GM23338 (cell line): Measurements from ENCODE around the gene TMEM225B. TPM values are rescaled to one million over a fixed set of nuclear protein-coding genes. Genes with fewer than 3 reads are reported as not detected.

Experiments
- ATAC-seq: fragments of 200-7000 bp; cut with Tn5 transposase; 3 replicates; pipeline ENCODE4 v1.9.1; 2020
- DNase-seq: peaks from one replicate; pipeline ENCODE4 v3.0.0-alpha.2; 2015; ENCODE audit warnings: low spot score
- H2AFZ ChIP-seq: fragments of 200-600 bp; sonication (generic); 2 replicates; pipeline ENCODE4 v1.8.0; 2016; ENCODE audit warnings: antibody characterized with exemption, mild to moderate bottlenecking, moderate library complexity
- H3F3A ChIP-seq: fragments of 200-600 bp; sonication (generic); replicated peaks from 2 replicates; pipeline ENCODE4 v1.8.0; 2017; ENCODE audit warnings: antibody characterized with exemption, mixed run types, low read depth
- H3K27ac ChIP-seq: fragments of 200-600 bp; sonication (generic); 2 replicates; pipeline ENCODE4 v1.6.1; 2016; ENCODE audit warnings: low read depth
- H3K27me3 ChIP-seq: fragments of 200-600 bp; sonication (generic); 2 replicates; pipeline ENCODE4 v1.8.0; 2016; ENCODE audit warnings: mild to moderate bottlenecking, mixed run types, moderate library complexity; ENCODE audit not compliant: insufficient read depth
- H3K36me3 ChIP-seq: fragments of 200-600 bp; sonication (generic); 2 replicates; pipeline ENCODE4 v1.8.0; 2016; ENCODE audit warnings: mild to moderate bottlenecking; ENCODE audit not compliant: insufficient read depth
- H3K4me1 ChIP-seq: fragments of 200-600 bp; sonication (generic); 2 replicates; pipeline ENCODE4 v1.8.0; 2016; ENCODE audit warnings: mild to moderate bottlenecking, moderate library complexity; ENCODE audit not compliant: insufficient read depth
- H3K4me2 ChIP-seq: fragments of 200-600 bp; sonication (generic); 2 replicates; pipeline ENCODE4 v1.7.1; 2017; ENCODE audit warnings: mixed run types
- H3K4me3 ChIP-seq: fragments of 200-600 bp; sonication (generic); 2 replicates; pipeline ENCODE4 v1.6.1; 2016; ENCODE audit warnings: mixed run types
- H3K79me2 ChIP-seq: fragments of 200-600 bp; sonication (generic); replicated peaks from 2 replicates; pipeline ENCODE4 v1.8.0; 2017; ENCODE audit warnings: mild to moderate bottlenecking; ENCODE audit not compliant: insufficient read depth
- H3K9me2 ChIP-seq: fragments of 200-600 bp; sonication (generic); 2 replicates; pipeline ENCODE4 v1.8.0; 2017; ENCODE audit not compliant: insufficient read depth
- H4K20me1 ChIP-seq: fragments of 200-600 bp; sonication (generic); replicated peaks from 2 replicates; pipeline ENCODE4 v1.8.0; 2017; ENCODE audit warnings: mild to moderate bottlenecking; ENCODE audit not compliant: insufficient read depth
- H3K27ac Mint-ChIP-seq: 2 replicates; pipeline ENCODE4 v1.8.0; 2020; ENCODE audit warnings: inconsistent platforms, mild to moderate bottlenecking, moderate library complexity, mixed read lengths
- H3K27me3 Mint-ChIP-seq: 3 replicates; pipeline ENCODE4 v1.8.0; 2022; ENCODE audit warnings: low read depth, mild to moderate bottlenecking, moderate library complexity, mixed read lengths, inconsistent platforms; ENCODE audit not compliant: insufficient read depth, poor library complexity
- H3K36me3 Mint-ChIP-seq: 3 replicates; pipeline ENCODE4 v1.8.0; 2021; ENCODE audit warnings: low read depth, mild to moderate bottlenecking, inconsistent platforms, moderate library complexity, mixed read lengths
- H3K4me1 Mint-ChIP-seq: 3 replicates; pipeline ENCODE4 v1.8.0; 2020; ENCODE audit warnings: mild to moderate bottlenecking, inconsistent platforms, mixed read lengths
- H3K4me3 Mint-ChIP-seq: 3 replicates; pipeline ENCODE4 v1.8.0; 2021; ENCODE audit warnings: moderate library complexity, mild to moderate bottlenecking, inconsistent platforms, mixed read lengths
- H3K9me3 Mint-ChIP-seq: 3 replicates; pipeline ENCODE4 v1.8.0; 2020; ENCODE audit warnings: moderate library complexity, mild to moderate bottlenecking, inconsistent platforms, mixed read lengths
- CREB1 ChIP-seq: fragments of 250-450 bp; sonication (Bioruptor Pico); IDR thresholded peaks from 2 replicates; pipeline ENCODE4 v1.5.0; 2020; ENCODE audit warnings: low read depth, mild to moderate bottlenecking, moderate library complexity
- ETS1 ChIP-seq: IDR thresholded peaks from 2 replicates; pipeline ENCODE4 v1.6.1; 2016; ENCODE audit warnings: antibody characterized with exemption
- EZH2 ChIP-seq: fragments of 200-600 bp; sonication (generic); IDR thresholded peaks from one replicate; pipeline ENCODE4 v1.8.0; 2017; ENCODE audit warnings: antibody characterized with exemption, mild to moderate bottlenecking, low read depth; ENCODE audit not compliant: unreplicated experiment
- EZH2phosphoT487 ChIP-seq: fragments of 200-600 bp; sonication (generic); IDR thresholded peaks from one replicate; pipeline ENCODE4 v1.8.1; 2018; ENCODE audit warnings: antibody characterized with exemption; ENCODE audit not compliant: unreplicated experiment
- JUNB ChIP-seq: IDR thresholded peaks from one replicate; pipeline ENCODE4 v1.6.1; 2016; ENCODE audit warnings: antibody characterized with exemption; ENCODE audit not compliant: unreplicated experiment
- NANOG ChIP-seq: IDR thresholded peaks from 2 replicates; pipeline ENCODE4 v1.6.1; 2016; ENCODE audit warnings: antibody characterized with exemption, borderline replicate concordance
- POLR2AphosphoS5 ChIP-seq: IDR thresholded peaks from 2 replicates; pipeline ENCODE4 v1.6.1; 2016; ENCODE audit warnings: antibody characterized with exemption, low read depth
- ZNF114 ChIP-seq: fragments of 250-450 bp; sonication (Bioruptor Pico); IDR thresholded peaks from 2 replicates; pipeline ENCODE4 v1.5.0; 2020; ENCODE audit warnings: mild to moderate bottlenecking, moderate library complexity
- ZNF331 ChIP-seq: fragments of 250-450 bp; sonication (Bioruptor Pico); IDR thresholded peaks from 2 replicates; pipeline ENCODE4 v1.5.0; 2020; ENCODE audit warnings: low read depth, mild to moderate bottlenecking, moderate library complexity
- polyA plus RNA-seq: library from polyadenylated mRNA; unstranded; fragments of >200 nt; fragmentation: Nextera tagmentation; extraction: Ambion mirVana; gene quantifications from 2 replicates; pipeline ENCODE4 v1.2.1, GENCODE V29; 2016
- total RNA-seq: library from RNA; depleted of rRNA; stranded (reverse); fragments of >200 nt; shearing (Covaris generic); gene quantifications from 2 replicates; pipeline ENCODE4 v1.2.3, GENCODE V29; 2014
- TF ChIP-seq, protein P1 (sequence below): IDR thresholded peaks from one replicate; pipeline ENCODE4 v1.6.1; 2018; ENCODE audit warnings: antibody characterized with exemption; ENCODE audit not compliant: unreplicated experiment
- TF ChIP-seq, protein P2 (sequence below): fragments of 250-450 bp; sonication (Bioruptor Pico); IDR thresholded peaks from 2 replicates; pipeline ENCODE4 v1.5.0; 2020; ENCODE audit warnings: mild to moderate bottlenecking, moderate library complexity

The TMEM225B gene
- total and polyA plus RNA-seq, 2 experiments from 2014 or later = 0.45 TPM; not detected in 1

DNA sequence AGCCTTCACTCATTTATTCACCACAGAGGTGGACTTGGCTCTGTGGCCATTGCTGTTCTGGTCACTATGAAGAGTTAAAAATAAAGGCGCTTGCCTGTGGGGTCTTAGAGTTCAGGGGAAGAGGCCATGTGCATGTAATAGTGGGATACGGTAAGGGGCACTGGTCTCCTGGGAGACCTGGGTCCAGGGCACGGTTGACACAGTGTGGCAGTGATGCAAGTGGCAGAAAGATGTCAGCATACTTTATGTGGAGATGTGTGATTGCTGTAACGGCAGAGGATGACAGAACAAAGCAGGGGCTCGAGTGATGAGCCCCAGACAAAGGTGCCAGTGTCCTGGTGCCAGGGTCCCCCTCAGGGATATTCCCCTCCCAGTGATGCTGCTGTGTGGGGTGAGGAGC is 27.3 kb downstream of the TMEM225B start:
- no peak overlapping the region for H3K4me2 ChIP-seq
- ATAC-seq (no peak), DNase-seq (no peak)
- TF ChIP-seq EZH2 = no peak
- no peak for TF ChIP-seq ZNF114
- no peak for TF ChIP-seq ZNF331 (CRISPR knock-in tag)
- no peak for TF ChIP-seq NANOG
- TF ChIP-seq ETS1 = no peak
- no peak for TF ChIP-seq CREB1 (CRISPR knock-in tag)
- TF ChIP-seq POLR2AphosphoS5 = no peak
- no peak for TF ChIP-seq EZH2phosphoT487
- no peak for TF ChIP-seq JUNB
- TF ChIP-seq, protein P1, sequence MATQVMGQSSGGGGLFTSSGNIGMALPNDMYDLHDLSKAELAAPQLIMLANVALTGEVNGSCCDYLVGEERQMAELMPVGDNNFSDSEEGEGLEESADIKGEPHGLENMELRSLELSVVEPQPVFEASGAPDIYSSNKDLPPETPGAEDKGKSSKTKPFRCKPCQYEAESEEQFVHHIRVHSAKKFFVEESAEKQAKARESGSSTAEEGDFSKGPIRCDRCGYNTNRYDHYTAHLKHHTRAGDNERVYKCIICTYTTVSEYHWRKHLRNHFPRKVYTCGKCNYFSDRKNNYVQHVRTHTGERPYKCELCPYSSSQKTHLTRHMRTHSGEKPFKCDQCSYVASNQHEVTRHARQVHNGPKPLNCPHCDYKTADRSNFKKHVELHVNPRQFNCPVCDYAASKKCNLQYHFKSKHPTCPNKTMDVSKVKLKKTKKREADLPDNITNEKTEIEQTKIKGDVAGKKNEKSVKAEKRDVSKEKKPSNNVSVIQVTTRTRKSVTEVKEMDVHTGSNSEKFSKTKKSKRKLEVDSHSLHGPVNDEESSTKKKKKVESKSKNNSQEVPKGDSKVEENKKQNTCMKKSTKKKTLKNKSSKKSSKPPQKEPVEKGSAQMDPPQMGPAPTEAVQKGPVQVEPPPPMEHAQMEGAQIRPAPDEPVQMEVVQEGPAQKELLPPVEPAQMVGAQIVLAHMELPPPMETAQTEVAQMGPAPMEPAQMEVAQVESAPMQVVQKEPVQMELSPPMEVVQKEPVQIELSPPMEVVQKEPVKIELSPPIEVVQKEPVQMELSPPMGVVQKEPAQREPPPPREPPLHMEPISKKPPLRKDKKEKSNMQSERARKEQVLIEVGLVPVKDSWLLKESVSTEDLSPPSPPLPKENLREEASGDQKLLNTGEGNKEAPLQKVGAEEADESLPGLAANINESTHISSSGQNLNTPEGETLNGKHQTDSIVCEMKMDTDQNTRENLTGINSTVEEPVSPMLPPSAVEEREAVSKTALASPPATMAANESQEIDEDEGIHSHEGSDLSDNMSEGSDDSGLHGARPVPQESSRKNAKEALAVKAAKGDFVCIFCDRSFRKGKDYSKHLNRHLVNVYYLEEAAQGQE = no peak
- 0 out of 2 replicates have a peak, but pooled peaks cover 8% of the 10 kb centered on the region for H3F3A ChIP-seq
- no peak overlapping the region for H3K4me3 Mint-ChIP-seq
- peaks cover 15% of the 10 kb centered on the region for H3K36me3 ChIP-seq
- H3K79me2 ChIP-seq = no peaks in the 10 kb centered on the region
- peaks cover 92% of the 10 kb centered on the region for H3K36me3 Mint-ChIP-seq
- no peaks in the 10 kb centered on the region for H3K27me3 ChIP-seq
- peaks cover 16% of the 10 kb centered on the region for H3K27me3 Mint-ChIP-seq
- no peak overlapping the region for H3K27ac Mint-ChIP-seq
- no peak overlapping the region for H3K27ac ChIP-seq
- no peak overlapping the region for H3K4me3 ChIP-seq
- no peaks in the 10 kb centered on the region for H3K9me2 ChIP-seq
- peaks cover 22% of the 10 kb centered on the region for H3K4me1 Mint-ChIP-seq
- peaks cover 23% of the 10 kb centered on the region for H4K20me1 ChIP-seq
- no peak overlapping the region for H2AFZ ChIP-seq
- peaks cover 6% of the 10 kb centered on the region for H3K4me1 ChIP-seq
- H3K9me3 Mint-ChIP-seq = no peaks in the 10 kb centered on the region

GRCh38 chr7:99625961-99626360 is 27.9 kb downstream of the TMEM225B start:
- no peaks in the 10 kb centered on the region for H3K79me2 ChIP-seq
- peaks cover 6% of the 10 kb centered on the region for H3K4me1 ChIP-seq
- no peak overlapping the region for H3K4me2 ChIP-seq
- Mint-ChIP-seq H3K9me3 (no peaks in the 10 kb centered on the region), H3K27ac (no peak overlapping the region), H3K4me1 (peaks cover 28% of the 10 kb centered on the region), H3K4me3 (no peak overlapping the region), H3K27me3 (peaks cover 15% of the 10 kb centered on the region), H3K36me3 (peaks cover 92% of the 10 kb centered on the region)
- no peak overlapping the region for H2AFZ ChIP-seq
- DNase-seq = no peak
- 0 out of 2 replicates have a peak, but pooled peaks cover 8% of the 10 kb centered on the region for H3F3A ChIP-seq
- H3K9me2 ChIP-seq = no peaks in the 10 kb centered on the region
- peaks cover 20% of the 10 kb centered on the region for H3K36me3 ChIP-seq
- ATAC-seq = no peak
- no peaks in the 10 kb centered on the region for H3K27me3 ChIP-seq
- peaks cover 23% of the 10 kb centered on the region for H4K20me1 ChIP-seq
- H3K27ac ChIP-seq = no peak overlapping the region
- no peak overlapping the region for H3K4me3 ChIP-seq
- TF ChIP-seq, protein P2, sequence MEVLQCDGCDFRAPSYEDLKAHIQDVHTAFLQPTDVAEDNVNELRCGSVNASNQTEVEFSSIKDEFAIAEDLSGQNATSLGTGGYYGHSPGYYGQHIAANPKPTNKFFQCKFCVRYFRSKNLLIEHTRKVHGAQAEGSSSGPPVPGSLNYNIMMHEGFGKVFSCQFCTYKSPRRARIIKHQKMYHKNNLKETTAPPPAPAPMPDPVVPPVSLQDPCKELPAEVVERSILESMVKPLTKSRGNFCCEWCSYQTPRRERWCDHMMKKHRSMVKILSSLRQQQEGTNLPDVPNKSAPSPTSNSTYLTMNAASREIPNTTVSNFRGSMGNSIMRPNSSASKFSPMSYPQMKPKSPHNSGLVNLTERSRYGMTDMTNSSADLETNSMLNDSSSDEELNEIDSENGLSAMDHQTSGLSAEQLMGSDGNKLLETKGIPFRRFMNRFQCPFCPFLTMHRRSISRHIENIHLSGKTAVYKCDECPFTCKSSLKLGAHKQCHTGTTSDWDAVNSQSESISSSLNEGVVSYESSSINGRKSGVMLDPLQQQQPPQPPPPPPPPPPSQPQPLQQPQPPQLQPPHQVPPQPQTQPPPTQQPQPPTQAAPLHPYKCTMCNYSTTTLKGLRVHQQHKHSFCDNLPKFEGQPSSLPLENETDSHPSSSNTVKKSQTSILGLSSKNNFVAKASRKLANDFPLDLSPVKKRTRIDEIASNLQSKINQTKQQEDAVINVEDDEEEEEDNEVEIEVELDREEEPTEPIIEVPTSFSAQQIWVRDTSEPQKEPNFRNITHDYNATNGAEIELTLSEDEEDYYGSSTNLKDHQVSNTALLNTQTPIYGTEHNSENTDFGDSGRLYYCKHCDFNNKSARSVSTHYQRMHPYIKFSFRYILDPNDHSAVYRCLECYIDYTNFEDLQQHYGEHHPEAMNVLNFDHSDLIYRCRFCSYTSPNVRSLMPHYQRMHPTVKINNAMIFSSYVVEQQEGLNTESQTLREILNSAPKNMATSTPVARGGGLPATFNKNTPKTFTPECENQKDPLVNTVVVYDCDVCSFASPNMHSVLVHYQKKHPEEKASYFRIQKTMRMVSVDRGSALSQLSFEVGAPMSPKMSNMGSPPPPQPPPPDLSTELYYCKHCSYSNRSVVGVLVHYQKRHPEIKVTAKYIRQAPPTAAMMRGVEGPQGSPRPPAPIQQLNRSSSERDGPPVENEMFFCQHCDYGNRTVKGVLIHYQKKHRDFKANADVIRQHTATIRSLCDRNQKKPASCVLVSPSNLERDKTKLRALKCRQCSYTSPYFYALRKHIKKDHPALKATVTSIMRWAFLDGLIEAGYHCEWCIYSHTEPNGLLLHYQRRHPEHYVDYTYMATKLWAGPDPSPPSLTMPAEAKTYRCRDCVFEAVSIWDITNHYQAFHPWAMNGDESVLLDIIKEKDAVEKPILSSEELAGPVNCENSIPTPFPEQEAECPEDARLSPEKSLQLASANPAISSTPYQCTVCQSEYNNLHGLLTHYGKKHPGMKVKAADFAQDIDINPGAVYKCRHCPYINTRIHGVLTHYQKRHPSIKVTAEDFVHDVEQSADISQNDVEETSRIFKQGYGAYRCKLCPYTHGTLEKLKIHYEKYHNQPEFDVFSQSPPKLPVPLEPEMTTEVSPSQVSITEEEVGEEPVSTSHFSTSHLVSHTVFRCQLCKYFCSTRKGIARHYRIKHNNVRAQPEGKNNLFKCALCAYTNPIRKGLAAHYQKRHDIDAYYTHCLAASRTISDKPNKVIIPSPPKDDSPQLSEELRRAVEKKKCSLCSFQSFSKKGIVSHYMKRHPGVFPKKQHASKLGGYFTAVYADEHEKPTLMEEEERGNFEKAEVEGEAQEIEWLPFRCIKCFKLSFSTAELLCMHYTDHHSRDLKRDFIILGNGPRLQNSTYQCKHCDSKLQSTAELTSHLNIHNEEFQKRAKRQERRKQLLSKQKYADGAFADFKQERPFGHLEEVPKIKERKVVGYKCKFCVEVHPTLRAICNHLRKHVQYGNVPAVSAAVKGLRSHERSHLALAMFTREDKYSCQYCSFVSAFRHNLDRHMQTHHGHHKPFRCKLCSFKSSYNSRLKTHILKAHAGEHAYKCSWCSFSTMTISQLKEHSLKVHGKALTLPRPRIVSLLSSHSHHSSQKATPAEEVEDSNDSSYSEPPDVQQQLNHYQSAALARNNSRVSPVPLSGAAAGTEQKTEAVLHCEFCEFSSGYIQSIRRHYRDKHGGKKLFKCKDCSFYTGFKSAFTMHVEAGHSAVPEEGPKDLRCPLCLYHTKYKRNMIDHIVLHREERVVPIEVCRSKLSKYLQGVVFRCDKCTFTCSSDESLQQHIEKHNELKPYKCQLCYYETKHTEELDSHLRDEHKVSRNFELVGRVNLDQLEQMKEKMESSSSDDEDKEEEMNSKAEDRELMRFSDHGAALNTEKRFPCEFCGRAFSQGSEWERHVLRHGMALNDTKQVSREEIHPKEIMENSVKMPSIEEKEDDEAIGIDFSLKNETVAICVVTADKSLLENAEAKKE (CRISPR knock-in tag) = no peak
- TF ChIP-seq EZH2phosphoT487 (no peak), ETS1 (no peak), POLR2AphosphoS5 (no peak)
